Measurements from ENCODE around the gene GPR150.

The GPR150 gene

GRCh38 chr5:95652849-95653248 is 33.0 kb downstream of the GPR150 start:
- no peak for DNase-seq (ENCODE audit: low read depth)

GRCh38 chr5:95654196-95654595 is 34.3 kb downstream of the GPR150 start:
- DNase-seq (ENCODE audit: low read depth) = no peak

GRCh38 chr5:95655575-95655974 is 35.7 kb downstream of the GPR150 start:
- DNase-seq (ENCODE audit: low read depth) = no peak

GRCh38 chr5:95660060-95660459 is 40.2 kb downstream of the GPR150 start:
- no peak for DNase-seq (ENCODE audit: low read depth)

GRCh38 chr5:95662946-95663345 is 43.1 kb downstream of the GPR150 start:
- DNase-seq (ENCODE audit: low read depth) = no peak

GRCh38 chr5:95664204-95664786 is 44.4 kb downstream of the GPR150 start:
- peak; percentile 9 for DNase-seq (ENCODE audit: low read depth)

GRCh38 chr5:95667061-95667618 is 47.3 kb downstream of the GPR150 start:
- DNase-seq (ENCODE audit: low read depth) = no peak

- DNase-seq (ENCODE audit: low read depth) = no peak
Measured at GRCh38 chr5:95667678-95668077, 47.8 kb downstream of the GPR150 start.

- DNase-seq (ENCODE audit: low read depth) = no peak
Measured at GRCh38 chr5:95668216-95668615, 48.3 kb downstream of the GPR150 start.

GRCh38 chr5:95668728-95669127 is 48.8 kb downstream of the GPR150 start:
- DNase-seq (ENCODE audit: low read depth) = no peak

GRCh38 chr5:95669540-95669939 is 49.7 kb downstream of the GPR150 start:
- no peak for DNase-seq (ENCODE audit: low read depth)

- DNase-seq (ENCODE audit: low read depth) = no peak
Measured at GRCh38 chr5:95669985-95670384, 50.1 kb downstream of the GPR150 start.

GRCh38 chr5:95670568-95670967 is 50.7 kb downstream of the GPR150 start:
- DNase-seq (ENCODE audit: low read depth) = no peak
